Thyroid gland (tissue), 4 donors: Measurements from ENCODE around the gene HAO1. TPM values are rescaled to one million over a fixed set of nuclear protein-coding genes. Genes with fewer than 3 reads are reported as not detected.

ENCODE experiments used
- DNase-seq, 2 donors: peaks; one replicate each; pipeline ENCODE4 v3.0.0-alpha.2; 2019
- H3K27ac ChIP-seq, 3 donors: fragments of 200-600 bp; sonication (generic); 1 replicate in 2 of 3; 2 replicates in 1 of 3; pipeline ENCODE4 v1.5.1; 2016 to 2019; ENCODE audit warnings: mild to moderate bottlenecking in 1 of 3, moderate library complexity in 1 of 3
- H3K27me3 ChIP-seq: fragments of 200-600 bp; sonication (generic); one replicate; pipeline ENCODE4 v1.5.1; 2019
- H3K36me3 ChIP-seq, 2 donors: fragments of 200-600 bp; sonication (generic); one replicate each; pipeline ENCODE4 v1.5.1; 2016 to 2019
- H3K4me1 ChIP-seq, 2 donors: fragments of 200-600 bp; sonication (generic); one replicate each; pipeline ENCODE4 v1.5.1; 2017 to 2019
- H3K4me3 ChIP-seq, 3 donors: fragments of 200-600 bp; sonication (generic); replicated peaks in 1 of 3; 1 replicate in 2 of 3; 2 replicates in 1 of 3; pipeline ENCODE4 v1.5.1; 2016; ENCODE audit warnings: mild to moderate bottlenecking in 1 of 3
- H3K9me3 ChIP-seq: fragments of 200-600 bp; sonication (generic); one replicate; pipeline ENCODE4 v1.5.1; 2017
- CTCF ChIP-seq, 6 experiments: fragments of 200-600 bp in 3 of 6; fragments of 450-650 bp in 3 of 6; sonication (generic) in 3 of 6; IDR thresholded peaks; one replicate each; pipeline ENCODE4 v1.5.1; 2016 to 2019; ENCODE audit warnings: antibody characterized with exemption in 6 of 6, mild to moderate bottlenecking in 2 of 6, inconsistent platforms in 1 of 6, moderate library complexity in 1 of 6
- POLR2A ChIP-seq, 2 donors: fragments of 450-650 bp; IDR thresholded peaks; one replicate each; pipeline ENCODE4 v1.6.1; 2017; ENCODE audit warnings: antibody characterized with exemption in 2 of 2, mild to moderate bottlenecking in 2 of 2, moderate library complexity in 1 of 2
- WGBS, 2 donors: methylation state at CpG; one replicate each; pipeline ENCODE4 v1.1.5; 2017; 5-methylcytosine and 5-hydroxymethylcytosine counted together
- intact Hi-C: fragments of 100-400 bp; cut with DNase I; formaldehyde crosslinking; loops from one replicate; pipeline ENCODE4 v1.15.1; 2023
- total RNA-seq, 4 donors: library from RNA; depleted of rRNA; stranded (reverse); fragments of >200 nt; gene quantifications; one replicate each; pipeline ENCODE4 v1.2.3, GENCODE V29; 2016

The HAO1 gene
- total RNA-seq, 4 donors from 2014 or later = not detected

DNA sequence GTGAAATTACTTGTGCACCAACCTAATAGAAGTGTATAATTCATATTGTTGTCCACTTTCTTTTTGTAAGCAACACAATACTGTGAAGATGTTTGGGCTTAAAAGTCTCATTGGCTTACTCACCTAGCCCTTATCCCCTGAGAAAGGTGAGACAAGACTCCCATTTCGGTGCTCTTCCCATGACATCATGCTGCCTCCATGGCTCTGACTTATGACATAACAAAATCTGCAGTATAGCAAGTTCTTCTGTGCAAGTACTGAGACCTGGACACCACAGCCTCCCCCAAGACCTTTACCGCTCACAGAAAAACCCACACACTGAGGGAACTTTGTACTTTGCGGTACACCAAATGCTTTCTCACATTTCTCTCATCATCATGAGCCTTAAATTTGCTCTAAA, 50.5 kb downstream of the HAO1 start:
- no peak overlapping the region for H3K4me3 ChIP-seq
- no peaks in the 10 kb centered on the region for H3K27me3 ChIP-seq
- intact Hi-C loops = no loop called here
- TF ChIP-seq CTCF (IDR thresholded peaks at IDR 0.05) = no peak
- TF ChIP-seq POLR2A (IDR thresholded peaks at IDR 0.05) = no peak
- WGBS, 2 donors = 94 to 96% methylated on average over 3 of the region's 3 CpGs
- H3K9me3 ChIP-seq = no peaks in the 10 kb centered on the region
- no peaks in the 10 kb centered on the region for H3K4me1 ChIP-seq
- no peak overlapping the region for H3K27ac ChIP-seq
- H3K36me3 ChIP-seq = no peaks in the 10 kb centered on the region
- DNase-seq = no peak

DNA sequence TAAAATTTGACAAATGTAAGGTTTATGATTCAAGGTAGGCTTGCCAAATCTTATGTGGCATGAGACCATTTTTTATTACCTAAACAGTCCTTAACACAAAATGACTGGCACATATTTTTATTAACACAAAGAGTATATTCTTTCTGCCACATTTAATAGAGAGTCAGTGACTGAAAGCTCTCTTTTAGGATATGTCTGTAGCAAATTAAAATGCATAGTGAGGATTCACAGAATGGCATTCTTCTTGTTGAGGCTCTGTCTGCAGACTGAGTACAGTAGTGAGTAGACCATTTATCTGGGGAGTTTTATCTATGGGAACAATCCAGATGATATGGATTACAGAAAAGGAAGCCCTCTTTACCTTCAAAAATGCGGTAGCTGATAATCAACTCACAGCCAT, 56.5 kb downstream of the HAO1 start:
- Histone ChIP-seq H3K4me1 (no peaks in the 10 kb centered on the region), H3K4me3 (no peak overlapping the region), H3K36me3 (no peaks in the 10 kb centered on the region), H3K9me3 (no peaks in the 10 kb centered on the region), H3K27me3 (no peaks in the 10 kb centered on the region), H3K27ac (no peak overlapping the region)
- no peak for DNase-seq
- intact Hi-C loops = no loop called here
- WGBS, 2 donors = 86 to 89% methylated on average over 1 of the region's 1 CpG
- TF ChIP-seq POLR2A (IDR thresholded peaks at IDR 0.05) = no peak
- no peak for TF ChIP-seq CTCF (IDR thresholded peaks at IDR 0.05)

- Histone ChIP-seq H3K36me3 (no peaks in the 10 kb centered on the region), H3K27me3 (no peaks in the 10 kb centered on the region), H3K4me1 (no peaks in the 10 kb centered on the region), H3K4me3 (no peak overlapping the region), H3K27ac (no peak overlapping the region), H3K9me3 (no peaks in the 10 kb centered on the region)
- TF ChIP-seq CTCF (IDR thresholded peaks at IDR 0.05) = no peak
- no peak for TF ChIP-seq POLR2A (IDR thresholded peaks at IDR 0.05)
- no peak for DNase-seq
- intact Hi-C loops = no loop called here
- WGBS, 2 donors = 78 to 79% methylated on average over 4 of the region's 4 CpGs
Measured at GRCh38 chr20:7883309-7883708, 56.9 kb downstream of the HAO1 start.

DNA sequence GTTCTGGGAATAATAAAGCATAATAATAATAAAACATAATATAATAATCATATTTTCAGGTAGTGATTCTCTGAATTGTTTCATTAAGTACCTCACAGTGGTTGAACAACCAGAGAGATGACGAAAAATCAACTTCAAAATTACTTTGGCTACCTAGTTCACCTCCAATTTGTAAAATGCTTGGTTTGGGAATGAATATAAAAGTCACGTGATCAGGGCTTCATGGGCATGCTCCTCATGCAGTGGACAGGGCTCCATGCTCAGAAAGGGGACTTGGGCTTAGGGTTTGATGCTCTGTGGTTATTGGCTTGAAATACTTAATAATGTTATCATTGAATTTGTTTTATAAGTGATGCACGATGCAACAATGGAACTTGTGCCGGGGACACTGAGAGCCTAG, 58.2 kb downstream of the HAO1 start:
- H3K4me1 ChIP-seq = no peaks in the 10 kb centered on the region
- WGBS, 2 donors = 88 to 91% methylated on average over 4 of the region's 4 CpGs
- intact Hi-C loops = no loop called here
- no peak overlapping the region for H3K27ac ChIP-seq
- DNase-seq = no peak
- H3K4me3 ChIP-seq = no peak overlapping the region
- no peaks in the 10 kb centered on the region for H3K27me3 ChIP-seq
- no peaks in the 10 kb centered on the region for H3K36me3 ChIP-seq
- TF ChIP-seq CTCF (IDR thresholded peaks at IDR 0.05) = no peak
- TF ChIP-seq POLR2A (IDR thresholded peaks at IDR 0.05) = no peak
- no peaks in the 10 kb centered on the region for H3K9me3 ChIP-seq

DNA sequence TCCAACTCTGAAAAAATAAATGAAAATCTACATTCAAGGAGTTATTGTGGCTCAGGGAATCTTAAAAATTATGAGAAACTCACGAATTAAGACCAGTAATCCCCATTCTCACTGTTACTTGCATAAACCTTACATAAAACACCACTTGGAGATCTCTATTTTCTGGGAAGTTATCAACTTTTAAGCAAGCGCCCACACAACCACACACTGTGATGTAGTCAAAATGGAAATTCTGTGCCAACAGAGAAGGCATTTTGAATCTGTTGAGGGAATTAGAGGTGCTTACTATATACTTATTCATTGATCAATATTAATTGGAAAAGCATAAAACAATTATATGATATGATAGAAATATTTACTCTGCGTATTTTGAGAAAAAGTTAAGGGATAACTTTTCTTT, 58.7 kb downstream of the HAO1 start:
- 79 to 89% methylated on average over 3 of the region's 3 CpGs for WGBS, 2 donors

More for the DNA sequence above, 58.7 kb downstream of the HAO1 start:
- Histone ChIP-seq H3K9me3 (no peaks in the 10 kb centered on the region), H3K4me1 (no peaks in the 10 kb centered on the region), H3K27me3 (no peaks in the 10 kb centered on the region), H3K4me3 (no peak overlapping the region), H3K36me3 (no peaks in the 10 kb centered on the region), H3K27ac (no peak overlapping the region)
- intact Hi-C loops = no loop called here
- TF ChIP-seq CTCF (IDR thresholded peaks at IDR 0.05) (no peak), POLR2A (IDR thresholded peaks at IDR 0.05) (no peak)
- no peak for DNase-seq
